Measurements from ENCODE around the gene LPIN1.

LPIN1 gene

GRCh38 chr2:11807156-11808015 lies 61.0 kb downstream of the LPIN1 start:
- H3K4me3 ChIP-seq (ENCODE audit: low read depth, low read length), result no peak overlapping the region
- no peak for TF ChIP-seq MYC (IDR thresholded peaks at IDR 0.05; ENCODE audit: low read depth, low read length)
- TF ChIP-seq CTCF (IDR thresholded peaks at IDR 0.05; ENCODE audit: low read depth, low read length), result no peak
- TF ChIP-seq POLR2A (IDR thresholded peaks at IDR 0.05; ENCODE audit: extremely low read depth, insufficient read length), result no peak
- no peak for TF ChIP-seq MAX (IDR thresholded peaks at IDR 0.05; ENCODE audit: low read depth, low read length)
- DNase-seq (ENCODE audit: low read depth), result no peak

DNA sequence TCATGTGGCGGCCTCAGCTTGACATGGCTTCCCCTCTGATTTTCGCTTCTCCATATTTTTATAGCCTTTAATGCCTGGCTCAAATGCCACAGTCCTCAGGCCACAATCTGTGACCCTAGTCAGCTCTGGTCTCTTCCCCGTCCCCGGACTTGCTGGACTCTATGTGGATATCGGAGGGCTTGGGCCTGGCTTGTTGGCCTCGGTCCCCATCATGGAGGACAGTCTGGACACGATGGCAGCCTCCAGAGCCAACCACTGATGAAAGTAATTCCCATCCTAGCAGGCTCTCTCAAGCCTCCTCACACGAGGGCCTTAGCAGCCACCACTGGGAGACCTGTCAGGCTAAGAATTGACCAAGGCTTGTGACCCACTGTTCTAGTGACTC lies 61.6 kb downstream of the LPIN1 start:
- no peak for DNase-seq (ENCODE audit: low read depth)
- H3K4me3 ChIP-seq (ENCODE audit: low read depth, low read length), result no peak overlapping the region
- TF ChIP-seq MAX (IDR thresholded peaks at IDR 0.05; ENCODE audit: low read depth, low read length) (no peak), MYC (IDR thresholded peaks at IDR 0.05; ENCODE audit: low read depth, low read length) (no peak), CTCF (IDR thresholded peaks at IDR 0.05; ENCODE audit: low read depth, low read length) (no peak), POLR2A (IDR thresholded peaks at IDR 0.05; ENCODE audit: extremely low read depth, insufficient read length) (no peak)

DNA sequence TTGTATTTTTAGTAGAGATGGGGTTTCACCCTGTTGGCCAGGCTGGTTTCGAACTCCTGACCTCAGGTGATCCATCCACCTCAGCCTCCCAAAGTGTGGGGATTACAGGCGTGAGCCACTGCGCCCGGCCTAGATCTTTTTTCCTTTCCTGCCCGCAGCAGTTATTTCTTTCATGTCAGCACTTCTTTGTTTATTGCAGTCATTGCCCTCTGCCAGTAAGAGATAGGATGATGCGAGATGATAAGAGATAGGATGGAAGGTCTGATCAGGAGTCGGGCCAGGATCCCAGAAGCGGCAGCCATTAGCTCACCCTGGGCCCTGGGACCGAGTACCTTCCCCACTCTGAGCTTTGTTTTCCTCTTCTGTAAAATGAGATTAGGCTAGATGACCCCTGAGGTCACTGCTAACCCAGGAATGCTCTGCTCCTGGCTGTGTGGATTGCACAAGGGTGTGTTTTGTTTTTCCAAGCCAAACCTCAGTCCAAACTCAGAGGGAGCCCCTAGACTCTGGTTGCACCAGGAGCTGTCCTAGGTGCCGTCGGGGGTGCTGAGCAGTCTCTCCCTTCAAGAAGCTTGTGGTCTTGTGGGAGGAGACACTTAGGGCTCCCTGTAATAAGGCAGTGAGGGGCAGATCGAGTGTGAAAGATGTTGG lies 63.3 kb downstream of the LPIN1 start:
- TF ChIP-seq CTCF (IDR thresholded peaks at IDR 0.05; ENCODE audit: low read depth, low read length) (no peak), POLR2A (IDR thresholded peaks at IDR 0.05; ENCODE audit: extremely low read depth, insufficient read length) (no peak), MYC (IDR thresholded peaks at IDR 0.05; ENCODE audit: low read depth, low read length) (no peak), MAX (IDR thresholded peaks at IDR 0.05; ENCODE audit: low read depth, low read length) (no peak)
- no peak overlapping the region for H3K4me3 ChIP-seq (ENCODE audit: low read depth, low read length)
- no peak for DNase-seq (ENCODE audit: low read depth)

DNA sequence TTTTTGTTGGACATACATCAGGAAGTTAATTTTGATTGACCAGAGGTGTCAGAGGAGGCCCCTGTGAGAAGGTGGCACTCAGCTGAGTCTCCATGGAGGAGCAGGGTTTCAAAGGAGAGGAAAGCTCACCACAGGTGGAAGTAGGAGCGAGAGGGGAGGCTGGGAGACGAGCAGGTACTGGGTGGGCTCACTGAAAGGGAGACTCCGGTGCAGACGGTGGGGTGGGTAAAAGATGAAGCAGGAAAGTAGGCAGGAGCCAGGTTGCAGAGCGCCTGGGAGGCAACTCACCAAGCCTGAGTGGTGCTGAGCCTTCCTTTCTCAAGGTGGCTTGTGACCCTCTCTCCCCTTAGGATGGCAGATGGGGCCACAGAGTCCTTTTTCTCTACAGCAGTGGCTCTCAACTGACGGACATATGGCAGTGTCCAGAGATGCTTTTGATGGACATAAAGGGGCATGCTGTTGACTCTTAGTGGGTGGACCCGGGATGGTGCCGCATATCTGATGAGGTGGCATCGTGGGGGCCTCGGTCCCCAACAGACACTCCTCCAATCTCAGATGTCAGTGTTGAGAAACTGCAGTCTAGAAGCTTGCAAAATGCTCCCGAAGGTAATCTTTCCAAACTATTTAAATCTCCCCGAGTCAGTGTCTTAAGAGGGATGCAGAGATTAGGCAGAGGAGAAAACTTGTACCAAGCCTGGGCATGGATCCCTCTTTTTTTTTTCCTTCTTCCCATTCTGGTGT lies 64.0 kb downstream of the LPIN1 start:
- DNase-seq (ENCODE audit: low read depth), result no peak
- TF ChIP-seq MYC (IDR thresholded peaks at IDR 0.05; ENCODE audit: low read depth, low read length) (no peak), CTCF (IDR thresholded peaks at IDR 0.05; ENCODE audit: low read depth, low read length) (no peak), MAX (IDR thresholded peaks at IDR 0.05; ENCODE audit: low read depth, low read length) (no peak), POLR2A (IDR thresholded peaks at IDR 0.05; ENCODE audit: extremely low read depth, insufficient read length) (no peak)
- no peak overlapping the region for H3K4me3 ChIP-seq (ENCODE audit: low read depth, low read length)

DNA sequence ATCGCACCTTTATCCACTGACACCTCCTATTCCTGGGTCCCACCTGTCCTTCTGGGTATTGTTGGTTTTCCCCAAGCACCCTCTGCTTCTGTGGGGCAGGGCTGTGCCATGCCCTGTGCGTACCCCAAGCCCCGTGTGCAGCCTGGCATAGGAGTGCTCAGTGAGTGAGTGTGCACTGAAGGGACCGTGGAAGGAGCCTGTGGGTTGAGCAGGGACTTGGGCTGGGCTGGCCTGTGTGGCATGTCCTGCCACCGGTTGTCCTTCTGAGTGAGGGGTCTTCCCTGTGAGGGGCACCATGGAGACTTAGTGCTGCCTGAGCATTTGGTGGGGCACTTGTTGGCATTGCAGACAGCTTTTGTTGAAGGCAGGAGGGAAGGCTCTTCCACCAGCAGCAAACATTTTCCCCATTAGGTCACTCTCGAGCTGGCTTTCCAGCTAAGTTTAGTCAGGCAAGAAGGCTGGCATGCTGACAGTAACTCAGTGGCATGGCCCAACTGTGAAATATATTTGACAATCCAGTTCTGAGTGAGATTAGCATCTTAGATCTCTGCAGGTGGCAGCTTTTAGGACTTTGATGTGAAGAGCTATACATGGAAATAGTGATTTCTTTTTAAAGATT lies 64.7 kb downstream of the LPIN1 start:
- no peak for DNase-seq (ENCODE audit: low read depth)
- TF ChIP-seq MAX (IDR thresholded peaks at IDR 0.05; ENCODE audit: low read depth, low read length), result no peak
- TF ChIP-seq CTCF (IDR thresholded peaks at IDR 0.05; ENCODE audit: low read depth, low read length), result no peak
- TF ChIP-seq MYC (IDR thresholded peaks at IDR 0.05; ENCODE audit: low read depth, low read length), result no peak
- TF ChIP-seq POLR2A (IDR thresholded peaks at IDR 0.05; ENCODE audit: extremely low read depth, insufficient read length), result no peak
- no peak overlapping the region for H3K4me3 ChIP-seq (ENCODE audit: low read depth, low read length)

Measured in NB4 (cell line).